CD4-positive, alpha-beta T cell treated with Interferon alpha-2 for 1 hour (primary cell): ENCODE measurements around the gene ZNF445.
"Not testable (repeated sequence)": the region's sequence is repeated elsewhere in the genome, so short reads cannot be mapped to it uniquely, and the experiment has no call there.

Experiments
- DNase-seq, 2 donors: peaks; one replicate each; pipeline ENCODE4 v3.0.0-alpha.2; 2020 to 2022

ZNF445 gene

GRCh38 chr3:44474886-44475285, 2.6 kb downstream of the ZNF445 start:
- DNase-seq = not testable (repeated sequence)

- no peak for DNase-seq
Measured at GRCh38 chr3:44470430-44470829, 7.0 kb downstream of the ZNF445 start.

- no peak for DNase-seq
Measured at GRCh38 chr3:44469914-44470313, 7.6 kb downstream of the ZNF445 start.

GRCh38 chr3:44468572-44469520, 8.6 kb downstream of the ZNF445 start:
- DNase-seq = no peak

- not testable (repeated sequence) for DNase-seq
Measured at GRCh38 chr3:44468099-44468537, 9.4 kb downstream of the ZNF445 start.

GRCh38 chr3:44467241-44467640, 10.2 kb downstream of the ZNF445 start:
- no peak for DNase-seq

- not testable (repeated sequence) for DNase-seq
Measured at GRCh38 chr3:44464920-44465319, 12.6 kb downstream of the ZNF445 start.

- DNase-seq = no peak
Measured at GRCh38 chr3:44464509-44464908, 13.0 kb downstream of the ZNF445 start.

GRCh38 chr3:44460050-44460449, 17.4 kb downstream of the ZNF445 start:
- not testable (repeated sequence) for DNase-seq

GRCh38 chr3:44455318-44455717, 22.2 kb downstream of the ZNF445 start:
- no peak for DNase-seq

- DNase-seq = no peak
Measured at GRCh38 chr3:44454258-44454657, 23.2 kb downstream of the ZNF445 start.

GRCh38 chr3:44451441-44451840, 26.0 kb downstream of the ZNF445 start:
- DNase-seq = no peak

- DNase-seq = no peak
Measured at GRCh38 chr3:44446929-44447328, 30.5 kb downstream of the ZNF445 start.

- no peak for DNase-seq
Measured at GRCh38 chr3:44445786-44446185, 31.7 kb downstream of the ZNF445 start.

- DNase-seq = no peak
Measured at GRCh38 chr3:44444896-44445691, 32.4 kb downstream of the ZNF445 start.

- no peak for DNase-seq
Measured at GRCh38 chr3:44444437-44444836, 33.0 kb downstream of the ZNF445 start.

- DNase-seq = no peak
Measured at GRCh38 chr3:44442596-44443309, 34.7 kb downstream of the ZNF445 start.

- peak; percentile 80 to 86 for DNase-seq
Measured at GRCh38 chr3:44439499-44440295, 37.8 kb downstream of the ZNF445 start.

- DNase-seq = no peak
Measured at GRCh38 chr3:44437800-44438199, 39.7 kb downstream of the ZNF445 start.

- DNase-seq = no peak
Measured at GRCh38 chr3:44436181-44436580, 41.3 kb downstream of the ZNF445 start.

GRCh38 chr3:44434834-44435510, 42.5 kb downstream of the ZNF445 start:
- no peak for DNase-seq

GRCh38 chr3:44430466-44430865, 47.0 kb downstream of the ZNF445 start:
- no peak for DNase-seq
